ENCODE results near the gene KIFC1.
"Not testable (repeated sequence)": the region's sequence is repeated elsewhere in the genome, so short reads cannot be mapped to it uniquely, and the experiment has no call there.

Gene KIFC1

GRCh38 chr6:33391278-33391921 lies at the start of gene KIFC1:
Gene KIFC1 (plus strand): TSS chr6:33391823. CDS start chr6:33391986, 163 bp downstream.
- peak; percentile 99 for DNase-seq

- DNase-seq = not testable (repeated sequence)
Observed at GRCh38 chr6:33343606-33343952, 48.0 kb upstream of the KIFC1 start.

GRCh38 chr6:33343953-33344611 lies 47.5 kb upstream of the KIFC1 start:
- no peak for DNase-seq

GRCh38 chr6:33344701-33345697 lies 46.6 kb upstream of the KIFC1 start:
- no peak for DNase-seq

- DNase-seq = not testable (repeated sequence)
Observed at GRCh38 chr6:33346972-33347371, 44.7 kb upstream of the KIFC1 start.

- no peak for DNase-seq
Observed at GRCh38 chr6:33347816-33348215, 43.8 kb upstream of the KIFC1 start.

- DNase-seq = not testable (repeated sequence)
Observed at GRCh38 chr6:33355860-33356259, 35.8 kb upstream of the KIFC1 start.

GRCh38 chr6:33356295-33356694 lies 35.3 kb upstream of the KIFC1 start:
- no peak for DNase-seq

- DNase-seq = not testable (repeated sequence)
Observed at GRCh38 chr6:33357160-33357871, 34.3 kb upstream of the KIFC1 start.

GRCh38 chr6:33359331-33359730 lies 32.3 kb upstream of the KIFC1 start:
- no peak for DNase-seq

- not testable (repeated sequence) for DNase-seq
Observed at GRCh38 chr6:33363486-33363885, 28.1 kb upstream of the KIFC1 start.

- not testable (repeated sequence) for DNase-seq
Observed at GRCh38 chr6:33364475-33365205, 27.0 kb upstream of the KIFC1 start.

- not testable (repeated sequence) for DNase-seq
Observed at GRCh38 chr6:33365206-33365971, 26.2 kb upstream of the KIFC1 start.

GRCh38 chr6:33367009-33367714 lies 24.5 kb upstream of the KIFC1 start:
- no peak for DNase-seq

- not testable (repeated sequence) for DNase-seq
Observed at GRCh38 chr6:33367715-33368025, 24.0 kb upstream of the KIFC1 start.

- DNase-seq = not testable (repeated sequence)
Observed at GRCh38 chr6:33371901-33372300, 19.7 kb upstream of the KIFC1 start.

GRCh38 chr6:33372526-33373123 lies 19.0 kb upstream of the KIFC1 start:
- no peak for DNase-seq

- DNase-seq = no peak
Observed at GRCh38 chr6:33373960-33374910, 17.4 kb upstream of the KIFC1 start.

GRCh38 chr6:33375143-33375671 lies 16.4 kb upstream of the KIFC1 start:
- no peak for DNase-seq
